DND-41 (cell line): ENCODE measurements around the gene MYH11.

Experiments used
- ATAC-seq: fragments of 200-7000 bp; cut with Tn5 transposase; 3 replicates; pipeline ENCODE4 v1.9.1; 2021; ENCODE audit warnings: low read depth; ENCODE audit not compliant: insufficient read depth
- DNase-seq: peaks from one replicate; pipeline ENCODE4 v3.0.0-alpha.2; 2020
- H2AFZ ChIP-seq: 2 replicates; pipeline ENCODE4 v1.6.0; 2012; ENCODE audit warnings: low read depth, low read length
- H3K27ac ChIP-seq: 2 replicates; pipeline ENCODE4 v1.5.1; 2012; ENCODE audit warnings: low read length, inconsistent platforms
- H3K27me3 ChIP-seq: fragments of 200-600 bp; sonication (generic); 2 replicates; pipeline ENCODE4 v1.6.0; 2012; ENCODE audit warnings: low read length, mild to moderate bottlenecking, inconsistent platforms; ENCODE audit not compliant: insufficient read depth, poor library complexity
- H3K36me3 ChIP-seq: 2 replicates; pipeline ENCODE4 v1.5.1; 2012; ENCODE audit warnings: low read length, inconsistent platforms; ENCODE audit not compliant: insufficient read depth
- H3K4me1 ChIP-seq: 2 replicates; pipeline ENCODE4 v1.5.1; 2012; ENCODE audit warnings: mild to moderate bottlenecking, low read length; ENCODE audit not compliant: insufficient read depth
- H3K4me2 ChIP-seq: 2 replicates; pipeline ENCODE4 v1.6.0; 2012; ENCODE audit warnings: mild to moderate bottlenecking, moderate library complexity, low read length, inconsistent platforms; ENCODE audit not compliant: insufficient read depth
- H3K4me3 ChIP-seq, 2 experiments: fragments of 200-600 bp in 1 of 2; shearing (Covaris generic) in 1 of 2; 2 replicates each; pipeline ENCODE4 v1.5.1; 2012 to 2016; ENCODE audit warnings: inconsistent platforms in 2 of 2, low read length in 2 of 2, mild to moderate bottlenecking in 2 of 2, low read depth in 1 of 2, moderate library complexity in 1 of 2
- H3K79me2 ChIP-seq: 2 replicates; pipeline ENCODE4 v1.6.0; 2012; ENCODE audit warnings: low read length, inconsistent platforms; ENCODE audit not compliant: insufficient read depth
- H3K9ac ChIP-seq: 2 replicates; pipeline ENCODE4 v1.6.0; 2012; ENCODE audit warnings: low read depth, mild to moderate bottlenecking, inconsistent platforms, low read length, moderate library complexity
- H3K9me3 ChIP-seq: 2 replicates; pipeline ENCODE4 v1.5.1; 2012; ENCODE audit warnings: low read length, moderate library complexity, mild to moderate bottlenecking, inconsistent platforms; ENCODE audit not compliant: insufficient read depth, severe bottlenecking
- H4K20me1 ChIP-seq: 2 replicates; pipeline ENCODE4 v1.6.0; 2012; ENCODE audit warnings: low read length; ENCODE audit not compliant: insufficient read depth
- CTCF ChIP-seq: IDR thresholded peaks from 2 replicates; pipeline ENCODE4 v1.5.1; 2012; ENCODE audit warnings: borderline replicate concordance, low read length, moderate library complexity, mild to moderate bottlenecking; ENCODE audit not compliant: poor library complexity, severe bottlenecking; ENCODE audit errors: extremely low read depth
- EZH2 ChIP-seq: IDR thresholded peaks from 3 replicates; pipeline ENCODE4 v1.6.1; 2012; ENCODE audit warnings: borderline replicate concordance, low read depth, mild to moderate bottlenecking, moderate library complexity, low read length, inconsistent platforms; ENCODE audit not compliant: severe bottlenecking

MYH11 gene

GRCh38 chr16:15836074-15836473 is 20.8 kb downstream of the MYH11 start:
- Histone ChIP-seq H3K27me3 (no peaks in the 10 kb centered on the region), H3K4me3 (no peak overlapping the region), H3K4me2 (no peak overlapping the region), H3K9ac (no peak overlapping the region), H4K20me1 (no peaks in the 10 kb centered on the region), H3K4me1 (no peaks in the 10 kb centered on the region), H3K36me3 (no peaks in the 10 kb centered on the region), H3K79me2 (no peaks in the 10 kb centered on the region), H3K27ac (no peak overlapping the region), H3K9me3 (no peaks in the 10 kb centered on the region), H2AFZ (no peak overlapping the region)
- ATAC-seq (no peak), DNase-seq (no peak)
- no peak for TF ChIP-seq CTCF
- no peak for TF ChIP-seq EZH2

GRCh38 chr16:15835136-15835878 is 21.5 kb downstream of the MYH11 start:
- no peak for ATAC-seq
- no peak overlapping the region for H3K4me2 ChIP-seq

GRCh38 chr16:15834502-15834901 is 22.3 kb downstream of the MYH11 start:
- ATAC-seq (no peak), DNase-seq (no peak)
- Histone ChIP-seq H4K20me1 (no peaks in the 10 kb centered on the region), H3K4me2 (no peak overlapping the region), H3K36me3 (no peaks in the 10 kb centered on the region), H3K9me3 (no peaks in the 10 kb centered on the region), H3K27me3 (no peaks in the 10 kb centered on the region), H3K9ac (no peak overlapping the region), H3K79me2 (no peaks in the 10 kb centered on the region), H3K4me1 (no peaks in the 10 kb centered on the region), H2AFZ (no peak overlapping the region), H3K27ac (no peak overlapping the region), H3K4me3 (no peak overlapping the region)
- TF ChIP-seq CTCF = no peak
- no peak for TF ChIP-seq EZH2

More at GRCh38 chr16:15835136-15835878, 21.5 kb downstream of the MYH11 start:
- no peaks in the 10 kb centered on the region for H3K36me3 ChIP-seq
- no peaks in the 10 kb centered on the region for H3K9me3 ChIP-seq
- no peak overlapping the region for H3K9ac ChIP-seq
- TF ChIP-seq EZH2 (no peak), CTCF (no peak)
- H3K27me3 ChIP-seq = no peaks in the 10 kb centered on the region
- H4K20me1 ChIP-seq = no peaks in the 10 kb centered on the region
- H3K79me2 ChIP-seq = no peaks in the 10 kb centered on the region
- H3K4me3 ChIP-seq = no peak overlapping the region
- H3K4me1 ChIP-seq = no peaks in the 10 kb centered on the region
- H3K27ac ChIP-seq = no peak overlapping the region
- H2AFZ ChIP-seq = no peak overlapping the region
- no peak for DNase-seq
